BJ (cell line): ENCODE measurements around the gene WDR33. TPM values are rescaled to one million over a fixed set of nuclear protein-coding genes. Genes with fewer than 3 reads are reported as not detected.
A peak's percentile ranks its signal among the peaks of the same experiment; 100 is the strongest.
"Not testable (repeated sequence)": the region's sequence is repeated elsewhere in the genome, so short reads cannot be mapped to it uniquely, and the experiment has no call there.

Experiments used
- CTCF ChIA-PET: fragments of 350-600 bp; formaldehyde crosslinking; extraction: SDS; loops from one replicate; lab custom pipeline; 2021; ENCODE audit warnings: antibody characterized with exemption, inconsistent platforms; lab: Yijun Ruan, JAX
- POLR2A ChIA-PET: fragments of 300-600 bp; sonication (Branson Sonifier 250); formaldehyde crosslinking; extraction: SDS; loops from one replicate; lab custom pipeline; 2021; ENCODE audit warnings: antibody characterized with exemption; lab: Charles Lee
- DNase-seq: peaks from one replicate; pipeline ENCODE4 v3.0.0-alpha.2; 2011; ENCODE audit warnings: low read depth
- H3K27me3 ChIP-seq: 2 replicates; pipeline ENCODE4 v1.6.0; 2011; ENCODE audit warnings: low read length; ENCODE audit not compliant: control insufficient read depth, insufficient read depth
- H3K36me3 ChIP-seq: 2 replicates; pipeline ENCODE4 v1.5.1; 2011; ENCODE audit warnings: low read length; ENCODE audit not compliant: control insufficient read depth, insufficient read depth
- H3K4me3 ChIP-seq: 2 replicates; pipeline ENCODE4 v1.5.1; 2011; ENCODE audit warnings: low read depth, mild to moderate bottlenecking, control low read depth, low read length
- polyA plus RNA-seq: library from polyadenylated mRNA; depleted of rRNA; stranded (reverse); fragments of >200 nt; gene quantifications from 2 replicates; pipeline ENCODE4 v1.2.3, GENCODE V29; 2011
- TF ChIP-seq, protein P1 (sequence below): IDR thresholded peaks from 2 replicates; pipeline ENCODE4 v1.5.1; 2011; ENCODE audit warnings: low read depth, mild to moderate bottlenecking, control low read depth, inconsistent platforms, low read length, moderate library complexity; ENCODE audit not compliant: insufficient read depth

The WDR33 gene
- polyA plus RNA-seq, 1 experiment: 14.8 TPM

DNA sequence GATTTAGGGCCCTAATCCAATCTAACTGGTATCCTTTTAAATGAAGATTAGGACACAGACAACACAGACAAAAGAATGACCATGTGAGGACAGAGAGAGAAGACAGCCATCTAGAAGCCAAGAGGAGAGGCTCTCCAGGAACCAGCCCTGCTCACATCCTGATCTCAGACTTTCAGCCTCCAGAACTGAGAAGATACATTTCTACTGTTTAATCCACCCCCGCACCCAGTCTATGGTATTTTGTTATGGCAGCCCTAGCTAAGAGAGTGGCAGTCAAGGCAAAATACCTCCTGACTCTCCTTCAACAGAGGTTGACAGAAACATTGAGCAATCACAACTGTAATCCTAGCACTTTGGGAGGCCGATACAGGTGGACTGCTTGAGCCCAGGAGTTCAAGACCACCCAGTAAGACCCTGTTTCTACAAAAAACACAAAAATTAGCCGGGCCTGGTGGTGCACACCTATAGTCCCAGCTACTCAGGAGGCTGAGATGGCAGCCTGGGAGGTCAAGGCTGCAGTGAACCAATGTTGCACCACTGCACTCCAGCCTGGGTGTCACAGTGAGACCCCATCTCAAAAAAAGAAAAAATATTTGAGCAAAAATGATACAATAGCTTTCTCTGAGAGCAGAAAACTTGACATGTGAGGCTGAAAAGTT is 34.7 kb downstream of the WDR33 start:
- ChIA-PET POLR2A (no interaction called here), CTCF (interaction anchor here (0.5 to 0.9 kb wide), 2 partner anchors 19 to 237 kb away, joined by 4 read pairs; no protein-coding TSS in a partner anchor)
- H3K36me3 ChIP-seq: no peaks in the 10 kb centered on the region
- TF ChIP-seq, protein P1, sequence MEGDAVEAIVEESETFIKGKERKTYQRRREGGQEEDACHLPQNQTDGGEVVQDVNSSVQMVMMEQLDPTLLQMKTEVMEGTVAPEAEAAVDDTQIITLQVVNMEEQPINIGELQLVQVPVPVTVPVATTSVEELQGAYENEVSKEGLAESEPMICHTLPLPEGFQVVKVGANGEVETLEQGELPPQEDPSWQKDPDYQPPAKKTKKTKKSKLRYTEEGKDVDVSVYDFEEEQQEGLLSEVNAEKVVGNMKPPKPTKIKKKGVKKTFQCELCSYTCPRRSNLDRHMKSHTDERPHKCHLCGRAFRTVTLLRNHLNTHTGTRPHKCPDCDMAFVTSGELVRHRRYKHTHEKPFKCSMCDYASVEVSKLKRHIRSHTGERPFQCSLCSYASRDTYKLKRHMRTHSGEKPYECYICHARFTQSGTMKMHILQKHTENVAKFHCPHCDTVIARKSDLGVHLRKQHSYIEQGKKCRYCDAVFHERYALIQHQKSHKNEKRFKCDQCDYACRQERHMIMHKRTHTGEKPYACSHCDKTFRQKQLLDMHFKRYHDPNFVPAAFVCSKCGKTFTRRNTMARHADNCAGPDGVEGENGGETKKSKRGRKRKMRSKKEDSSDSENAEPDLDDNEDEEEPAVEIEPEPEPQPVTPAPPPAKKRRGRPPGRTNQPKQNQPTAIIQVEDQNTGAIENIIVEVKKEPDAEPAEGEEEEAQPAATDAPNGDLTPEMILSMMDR: no peak
- no peaks in the 10 kb centered on the region for H3K27me3 ChIP-seq
- no peak overlapping the region for H3K4me3 ChIP-seq
- DNase-seq: no peak

DNA sequence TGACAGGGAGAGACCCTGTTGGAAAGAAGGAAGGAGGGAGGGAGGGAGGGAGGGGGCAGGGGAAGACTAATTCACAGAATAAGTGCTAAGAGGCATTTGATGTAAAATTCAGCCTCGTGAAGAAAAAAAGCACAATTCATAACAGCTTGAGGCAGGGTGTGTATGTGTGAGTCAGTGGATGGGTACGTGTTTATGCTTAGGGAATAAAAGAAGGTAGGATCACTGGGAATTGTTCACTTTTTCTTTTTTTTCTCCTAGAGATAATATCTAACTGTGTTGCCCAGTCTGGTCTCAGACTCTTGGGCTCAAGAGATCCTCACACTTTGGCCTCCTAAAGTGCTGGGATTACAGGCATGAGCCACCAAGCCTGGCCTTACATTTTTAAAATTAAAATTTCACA is 39.2 kb downstream of the WDR33 start:
- TF ChIP-seq, protein P1: no peak
- Histone ChIP-seq H3K36me3 (no peaks in the 10 kb centered on the region), H3K4me3 (no peak overlapping the region), H3K27me3 (no peaks in the 10 kb centered on the region)
- ChIA-PET CTCF (interaction anchor here (0.7 kb wide), 1 partner anchor 92 kb away, joined by 3 read pairs; no protein-coding TSS in a partner anchor), POLR2A (no interaction called here)
- no peak for DNase-seq

DNA sequence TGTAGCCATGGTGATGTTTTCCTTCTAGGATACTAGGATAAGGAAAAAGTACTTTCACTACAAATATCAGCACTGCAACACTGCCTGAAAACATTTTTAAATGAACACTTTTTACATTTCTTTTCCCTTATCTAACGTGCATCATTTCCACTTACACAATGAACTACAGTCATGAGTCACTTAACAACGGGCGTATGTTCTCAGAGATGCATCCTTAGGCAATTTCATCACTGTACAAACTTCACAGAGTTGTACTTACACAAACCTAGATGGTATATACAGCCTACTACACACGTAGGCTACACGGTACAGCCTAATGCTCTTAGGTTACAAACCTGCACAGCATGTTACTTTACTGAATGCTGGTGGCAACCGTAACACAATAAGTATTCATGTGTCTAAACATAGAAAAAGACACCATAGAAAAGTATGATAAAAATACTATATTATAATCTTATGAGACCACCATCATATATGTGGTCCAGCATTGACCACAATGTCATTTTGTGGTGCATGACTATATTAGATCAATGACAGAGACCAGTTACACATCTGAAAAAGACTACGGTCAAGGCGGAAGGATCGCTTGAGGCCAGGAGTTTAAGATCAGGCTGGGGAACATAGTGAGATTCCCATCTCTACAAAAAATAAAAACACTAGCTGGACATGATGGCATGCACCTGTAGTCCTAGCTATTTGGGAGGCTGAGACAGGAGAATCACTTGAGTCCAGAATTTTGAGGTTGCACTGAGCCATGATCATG is 39.8 kb downstream of the WDR33 start:
- H3K27me3 ChIP-seq: no peaks in the 10 kb centered on the region
- peak; percentile 40 for DNase-seq
- no peak overlapping the region for H3K4me3 ChIP-seq
- CTCF ChIA-PET: interaction anchor here (0.7 kb wide), 1 partner anchor 93 kb away, joined by 3 read pairs; no protein-coding TSS in a partner anchor
- TF ChIP-seq, protein P1: no peak
- H3K36me3 ChIP-seq: no peaks in the 10 kb centered on the region; the same call in 1 of the 2 replicates
- POLR2A ChIA-PET: no interaction called here

DNA sequence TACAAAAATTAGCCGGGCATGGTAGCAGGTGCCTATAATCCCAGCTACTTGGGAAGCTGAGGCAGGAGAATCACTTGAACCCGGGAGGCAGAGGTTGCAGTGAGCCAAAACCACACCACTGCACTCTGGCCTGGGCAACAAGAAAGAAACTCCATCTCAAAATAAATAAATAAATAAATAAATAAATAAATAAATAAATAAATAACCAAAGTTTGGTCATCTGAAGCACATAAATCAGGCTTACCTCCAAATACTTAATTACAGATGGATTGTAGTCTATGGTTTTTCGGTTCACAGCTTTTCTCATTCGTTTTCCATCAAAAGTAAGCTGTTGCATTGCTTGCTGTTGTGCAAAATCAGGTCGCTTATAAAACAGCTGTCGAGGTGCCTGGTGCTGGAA is 40.4 kb downstream of the WDR33 start:
- H3K27me3 ChIP-seq, H3K36me3 ChIP-seq, H3K4me3 ChIP-seq, POLR2A ChIA-PET, DNase-seq, CTCF ChIA-PET: not testable (repeated sequence)

DNA sequence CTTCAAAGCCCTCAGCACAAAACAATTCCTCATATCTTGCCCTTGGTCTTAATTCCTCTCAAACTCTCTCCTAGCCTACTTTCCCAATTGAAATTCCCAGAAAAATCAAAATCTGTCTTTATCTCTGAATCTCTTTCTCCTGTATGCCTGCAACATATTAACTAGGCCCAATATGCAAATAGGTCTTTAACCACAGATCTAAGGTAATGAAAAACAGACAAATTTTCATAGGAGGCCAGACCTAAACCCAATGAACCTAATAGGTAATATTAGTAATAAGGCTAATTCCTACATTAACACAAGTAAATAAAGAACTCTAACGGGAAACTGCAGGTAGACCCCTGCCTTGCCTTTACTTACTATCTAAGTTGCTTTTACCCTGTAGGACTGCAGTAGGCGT is 41.4 kb downstream of the WDR33 start:
- H3K27me3 ChIP-seq: no peaks in the 10 kb centered on the region
- ChIA-PET CTCF (interaction anchor here (1.0 kb wide), 1 partner anchor 13 kb away, joined by 3 read pairs; no protein-coding TSS in a partner anchor), POLR2A (no interaction called here)
- DNase-seq: no peak
- H3K4me3 ChIP-seq: no peak overlapping the region
- TF ChIP-seq, protein P1: no peak
- no peaks in the 10 kb centered on the region; the same call in 1 of the 2 replicates for H3K36me3 ChIP-seq
